WERI-Rb-1 (cell line): ENCODE measurements around the gene TAAR5.

ENCODE experiments used
- DNase-seq: peaks from one replicate; pipeline ENCODE4 v3.0.0-alpha.2; 2020
- H3K27ac ChIP-seq: fragments of 250-450 bp; sonication (Bioruptor Pico); 2 replicates; pipeline ENCODE4 v1.5.1; 2020; ENCODE audit warnings: mild to moderate bottlenecking, moderate library complexity
- H3K27me3 ChIP-seq: fragments of 250-450 bp; sonication (Bioruptor Pico); 2 replicates; pipeline ENCODE4 v1.5.1; 2021; ENCODE audit warnings: mild to moderate bottlenecking, low read depth, moderate library complexity; ENCODE audit not compliant: insufficient read depth, severe bottlenecking
- H3K36me3 ChIP-seq: fragments of 250-450 bp; sonication (Bioruptor Pico); 2 replicates; pipeline ENCODE4 v1.5.1; 2020; ENCODE audit warnings: mild to moderate bottlenecking, moderate library complexity
- H3K4me3 ChIP-seq: 2 replicates; pipeline ENCODE4 v1.5.1; 2011; ENCODE audit warnings: low read depth, mild to moderate bottlenecking, control low read depth, low read length
- H3K9me3 ChIP-seq: fragments of 250-450 bp; sonication (Bioruptor Pico); 2 replicates; pipeline ENCODE4 v1.5.1; 2021; ENCODE audit warnings: mild to moderate bottlenecking, moderate library complexity; ENCODE audit not compliant: severe bottlenecking
- CTCF ChIP-seq: IDR thresholded peaks from 2 replicates; pipeline ENCODE4 v1.5.1; 2011; ENCODE audit warnings: low read depth, mild to moderate bottlenecking, control low read depth, inconsistent platforms, low read length

The TAAR5 gene

GRCh38 chr6:132590362-132590761, 821 bp upstream of the TAAR5 start:
- Histone ChIP-seq H3K36me3 (no peaks in the 10 kb centered on the region), H3K9me3 (no peaks in the 10 kb centered on the region), H3K4me3 (no peak overlapping the region), H3K27ac (no peak overlapping the region), H3K27me3 (peaks cover 60% of the 10 kb centered on the region)
- no peak for TF ChIP-seq CTCF
- no peak for DNase-seq

- DNase-seq, result no peak
- Histone ChIP-seq H3K27me3 (peaks cover 64% of the 10 kb centered on the region), H3K36me3 (no peaks in the 10 kb centered on the region), H3K27ac (no peak overlapping the region), H3K4me3 (no peak overlapping the region), H3K9me3 (no peaks in the 10 kb centered on the region)
- no peak for TF ChIP-seq CTCF
These were observed 2.1 kb downstream of the TAAR5 start for GRCh38 chr6:132587424-132587823.

GRCh38 chr6:132584698-132585097, 4.8 kb downstream of the TAAR5 start:
- peaks cover 84% of the 10 kb centered on the region for H3K27me3 ChIP-seq
- no peak for DNase-seq
- no peak overlapping the region for H3K27ac ChIP-seq
- TF ChIP-seq CTCF, result no peak
- H3K4me3 ChIP-seq, result no peak overlapping the region
- H3K36me3 ChIP-seq, result no peaks in the 10 kb centered on the region
- H3K9me3 ChIP-seq, result peaks cover 3% of the 10 kb centered on the region

GRCh38 chr6:132571774-132572173, 17.8 kb downstream of the TAAR5 start:
- Histone ChIP-seq H3K4me3 (no peak overlapping the region), H3K36me3 (no peaks in the 10 kb centered on the region), H3K27ac (no peak overlapping the region), H3K27me3 (peaks cover 81% of the 10 kb centered on the region), H3K9me3 (no peaks in the 10 kb centered on the region)
- no peak for TF ChIP-seq CTCF
- no peak for DNase-seq

GRCh38 chr6:132570221-132570777, 19.2 kb downstream of the TAAR5 start, which contains the start of gene TAAR6:
Gene TAAR6, plus strand, starts transcription at chr6:132570322. Its CDS starts 0 bp downstream, at chr6:132570322.
- no peaks in the 10 kb centered on the region for H3K9me3 ChIP-seq
- DNase-seq, result no peak
- TF ChIP-seq CTCF, result no peak
- H3K27ac ChIP-seq, result no peak within 1 kb of the TSS
- H3K27me3 ChIP-seq, result peaks cover 83% of the 10 kb centered on the region
- H3K36me3 ChIP-seq, result no peaks in the 10 kb centered on the region
- no peak within 1 kb of the TSS for H3K4me3 ChIP-seq

- no peaks in the 10 kb centered on the region for H3K36me3 ChIP-seq
- no peak overlapping the region for H3K27ac ChIP-seq
- peaks cover 81% of the 10 kb centered on the region for H3K27me3 ChIP-seq
- no peaks in the 10 kb centered on the region for H3K9me3 ChIP-seq
- H3K4me3 ChIP-seq, result no peak overlapping the region
- TF ChIP-seq CTCF, result no peak
- no peak for DNase-seq
These were observed 20.4 kb downstream of the TAAR5 start for GRCh38 chr6:132569170-132569569.
